Measurements from ENCODE around the gene SHC1.

The SHC1 gene

DNA sequence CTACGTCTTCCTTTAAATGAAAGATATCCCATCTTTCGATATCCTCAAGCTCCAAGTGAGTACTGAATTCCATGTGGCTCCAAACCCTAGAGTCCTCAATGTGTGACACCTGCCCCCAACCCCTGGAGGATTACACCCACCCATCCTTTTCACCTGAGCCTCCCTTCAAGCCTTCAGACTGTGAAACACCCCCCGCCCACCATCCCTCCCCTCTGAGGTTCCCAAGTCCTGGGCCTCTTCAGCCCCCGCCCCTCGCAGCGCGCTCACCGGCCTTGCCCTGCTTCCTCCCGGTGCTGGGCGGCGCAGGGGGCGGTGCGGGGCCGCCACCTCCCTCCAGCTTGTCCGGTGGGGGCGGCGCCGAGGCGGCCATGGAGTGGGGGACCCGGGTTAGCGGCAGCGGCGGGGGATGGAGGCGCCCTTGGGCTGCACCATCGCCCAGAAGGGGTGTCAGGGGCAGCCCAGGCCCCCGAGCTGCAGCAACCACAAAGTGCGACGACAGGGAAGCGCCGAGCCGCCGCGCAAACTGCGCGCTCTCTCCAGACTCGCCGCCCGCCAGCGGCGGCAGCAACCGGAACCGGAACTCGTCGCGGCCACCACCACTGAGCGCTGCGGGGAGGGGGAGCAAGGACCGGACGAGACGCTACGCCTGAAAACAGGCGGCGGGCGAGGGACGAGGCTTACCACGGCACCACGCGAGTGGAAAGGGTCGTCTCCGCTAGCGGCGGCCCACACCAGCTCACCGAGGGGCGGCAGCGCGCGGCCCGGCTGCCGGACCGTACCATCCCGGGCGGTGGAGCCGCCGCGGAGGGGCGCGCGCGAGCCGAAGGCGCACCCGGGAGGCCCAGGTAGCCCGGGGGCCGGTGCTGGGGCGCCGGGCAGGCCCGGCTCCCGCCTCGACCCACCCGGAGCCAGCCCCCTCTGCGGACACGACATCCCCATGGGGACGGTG, 9.1 kb downstream of the SHC1 start, which contains the start of gene PYGO2:
Gene PYGO2 (minus strand): TSS at position 576 of the 949 bp plus-strand sequence. CDS start 206 bp downstream, at position 370.
- Histone ChIP-seq H3K36me3 (ENCODE audit: control insufficient read depth, insufficient read depth, low read length) (peaks cover 19% of the 10 kb centered on the region), H3K4me1 (ENCODE audit: control insufficient read depth, insufficient read depth, low read length) (peaks cover 3% of the 10 kb centered on the region; the same call in 1 of the 2 replicates), H3K27ac (ENCODE audit: low read length) (no peak within 1 kb of the TSS), H3K9me3 (ENCODE audit: control insufficient read depth, insufficient read depth, low read length) (no peaks in the 10 kb centered on the region), H3K27me3 (ENCODE audit: control insufficient read depth, insufficient read depth, low read length) (no peaks in the 10 kb centered on the region), H3K4me3 (ENCODE audit: low read length) (peak within 1 kb of the TSS; percentile 81)
- WGBS (ENCODE audit: insufficient coverage, insufficient read length): no CpG with 5 or more reads among the region's 93 CpGs
- no peak for DNase-seq (ENCODE audit: low read depth, low spot score)

DNA sequence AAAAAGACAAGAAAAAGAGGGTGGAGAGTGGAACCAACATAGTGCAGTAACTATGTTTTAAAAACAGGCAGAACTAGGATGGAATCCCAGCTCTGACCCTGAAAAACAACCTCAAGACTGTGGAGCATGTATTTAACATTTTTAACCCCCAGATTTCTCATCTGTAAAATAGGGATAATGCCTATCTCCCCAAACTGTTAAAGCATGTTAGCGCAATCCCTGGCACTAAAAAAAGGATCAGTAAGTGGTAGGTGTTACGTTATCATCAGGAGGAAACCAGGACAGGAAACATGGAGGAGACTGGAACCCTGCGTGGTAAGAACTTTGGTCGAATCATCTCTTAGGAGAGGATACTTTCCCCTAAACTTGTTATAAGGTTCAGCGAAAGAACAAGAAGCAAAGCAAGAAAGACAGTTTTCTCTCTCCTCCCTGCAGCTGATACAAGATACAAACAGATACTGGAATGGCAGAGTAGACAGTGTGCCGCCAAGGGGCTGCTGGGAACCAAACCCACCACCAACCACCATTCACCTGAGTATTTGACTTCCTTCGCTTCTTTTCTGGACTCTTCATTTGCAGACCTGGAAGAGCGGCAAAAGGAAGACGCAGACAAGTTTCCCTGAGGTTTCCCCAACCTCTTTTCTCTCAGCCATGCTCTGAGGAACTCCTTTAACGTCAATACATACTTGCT, 10.0 kb downstream of the SHC1 start:
- H3K27ac ChIP-seq (ENCODE audit: low read length): no peak overlapping the region
- DNase-seq (ENCODE audit: low read depth, low spot score): no peak
- peaks cover 3% of the 10 kb centered on the region; the same call in 1 of the 2 replicates for H3K4me1 ChIP-seq (ENCODE audit: control insufficient read depth, insufficient read depth, low read length)
- peaks cover 17% of the 10 kb centered on the region for H3K36me3 ChIP-seq (ENCODE audit: control insufficient read depth, insufficient read depth, low read length)
- no peaks in the 10 kb centered on the region for H3K9me3 ChIP-seq (ENCODE audit: control insufficient read depth, insufficient read depth, low read length)
- H3K4me3 ChIP-seq (ENCODE audit: low read length): peak overlapping the region; percentile 81; the same call in 1 of the 2 replicates
- no peaks in the 10 kb centered on the region for H3K27me3 ChIP-seq (ENCODE audit: control insufficient read depth, insufficient read depth, low read length)
- no CpG with 5 or more reads among the region's 10 CpGs for WGBS (ENCODE audit: insufficient coverage, insufficient read length)

DNA sequence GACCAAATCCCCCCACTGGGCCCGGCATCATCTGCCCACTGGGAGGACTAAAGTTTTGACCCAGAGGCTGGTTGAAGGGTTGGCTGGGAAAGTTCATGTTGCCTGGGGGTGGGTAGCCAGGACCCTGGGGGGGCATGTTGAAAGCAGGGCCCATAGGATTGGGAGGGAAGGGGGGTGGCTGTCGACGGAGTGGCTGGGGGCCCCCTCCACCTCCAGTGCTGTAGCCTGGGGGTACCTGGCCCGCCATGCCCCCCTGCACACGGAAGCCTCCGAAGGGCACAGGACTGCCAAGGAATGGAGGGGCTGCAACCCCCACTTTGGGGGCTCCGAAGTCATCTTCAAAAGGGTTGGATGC, 11.1 kb downstream of the SHC1 start:
- H3K27me3 ChIP-seq (ENCODE audit: control insufficient read depth, insufficient read depth, low read length): no peaks in the 10 kb centered on the region
- no peaks in the 10 kb centered on the region for H3K9me3 ChIP-seq (ENCODE audit: control insufficient read depth, insufficient read depth, low read length)
- H3K4me3 ChIP-seq (ENCODE audit: low read length): no peak overlapping the region
- no CpG with 5 or more reads among the region's 7 CpGs for WGBS (ENCODE audit: insufficient coverage, insufficient read length)
- no peak for DNase-seq (ENCODE audit: low read depth, low spot score)
- H3K4me1 ChIP-seq (ENCODE audit: control insufficient read depth, insufficient read depth, low read length): peaks cover 7% of the 10 kb centered on the region
- H3K27ac ChIP-seq (ENCODE audit: low read length): no peak overlapping the region
- peaks cover 12% of the 10 kb centered on the region; the same call in 1 of the 2 replicates for H3K36me3 ChIP-seq (ENCODE audit: control insufficient read depth, insufficient read depth, low read length)

DNA sequence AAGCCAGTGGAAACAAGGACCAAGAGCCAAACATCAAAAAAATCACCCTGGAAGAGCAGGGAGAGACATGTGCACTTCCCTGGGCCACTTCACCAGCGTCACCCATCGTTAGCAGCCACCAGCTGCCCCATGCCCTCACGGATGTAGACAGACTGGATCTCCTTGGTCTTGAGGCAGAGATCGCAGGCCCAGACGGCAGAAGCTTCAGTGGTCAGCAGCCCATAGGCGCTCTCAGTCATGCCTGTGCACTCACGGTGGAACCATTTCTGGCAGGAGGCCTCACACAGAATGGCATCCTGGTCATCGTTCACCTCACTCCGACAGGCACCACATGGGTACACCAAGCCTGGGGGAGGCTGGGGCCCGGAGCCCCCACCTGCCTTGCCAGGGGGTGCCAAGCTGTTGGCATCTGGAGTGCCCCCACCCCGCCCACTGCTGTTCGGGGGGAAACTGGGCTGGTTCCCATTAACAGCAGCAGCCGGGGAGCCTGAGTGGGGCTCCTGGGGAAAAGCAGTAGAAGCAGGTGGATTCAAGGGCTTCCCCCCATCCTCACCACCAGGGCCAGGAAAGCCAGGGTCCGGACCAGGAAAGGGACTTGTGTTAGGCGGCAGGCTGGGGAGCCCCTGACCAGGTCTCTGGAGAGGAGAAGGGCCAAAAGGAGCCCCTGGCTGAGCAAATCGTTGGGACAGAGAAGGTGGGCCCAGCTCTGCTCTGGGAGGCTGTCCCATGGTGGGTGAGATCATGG, 11.7 kb downstream of the SHC1 start:
- no peaks in the 10 kb centered on the region for H3K27me3 ChIP-seq (ENCODE audit: control insufficient read depth, insufficient read depth, low read length)
- H3K27ac ChIP-seq (ENCODE audit: low read length): no peak overlapping the region
- peaks cover 12% of the 10 kb centered on the region; the same call in 1 of the 2 replicates for H3K36me3 ChIP-seq (ENCODE audit: control insufficient read depth, insufficient read depth, low read length)
- no peak overlapping the region for H3K4me3 ChIP-seq (ENCODE audit: low read length)
- no peak for DNase-seq (ENCODE audit: low read depth, low spot score)
- no CpG with 5 or more reads among the region's 16 CpGs for WGBS (ENCODE audit: insufficient coverage, insufficient read length)
- no peaks in the 10 kb centered on the region for H3K9me3 ChIP-seq (ENCODE audit: control insufficient read depth, insufficient read depth, low read length)
- H3K4me1 ChIP-seq (ENCODE audit: control insufficient read depth, insufficient read depth, low read length): peaks cover 7% of the 10 kb centered on the region

DNA sequence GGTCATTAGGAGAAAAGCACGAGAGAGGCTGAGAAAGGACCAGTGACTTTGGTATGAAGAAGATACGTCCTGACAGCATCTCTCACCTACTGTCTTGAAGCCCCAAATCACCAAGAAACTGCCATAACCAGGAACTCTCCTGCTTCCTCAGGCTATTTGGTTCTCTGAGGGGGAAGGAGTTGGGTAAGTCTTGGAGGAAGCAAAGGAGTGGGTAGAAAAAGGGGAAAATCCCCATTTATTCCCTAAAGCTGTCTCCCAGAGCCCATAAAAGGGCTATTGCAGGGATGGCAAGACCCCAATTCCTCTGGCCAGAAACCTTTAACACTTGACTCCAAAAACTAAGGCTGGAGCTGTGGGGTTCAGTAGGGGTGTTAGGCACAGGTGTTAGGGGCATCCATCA, 12.5 kb downstream of the SHC1 start:
- H3K9me3 ChIP-seq (ENCODE audit: control insufficient read depth, insufficient read depth, low read length): no peaks in the 10 kb centered on the region
- no peaks in the 10 kb centered on the region for H3K27me3 ChIP-seq (ENCODE audit: control insufficient read depth, insufficient read depth, low read length)
- H3K4me3 ChIP-seq (ENCODE audit: low read length): no peak overlapping the region
- 0 out of 2 replicates have a peak, but pooled peaks cover 9% of the 10 kb centered on the region for H3K36me3 ChIP-seq (ENCODE audit: control insufficient read depth, insufficient read depth, low read length)
- H3K4me1 ChIP-seq (ENCODE audit: control insufficient read depth, insufficient read depth, low read length): peaks cover 7% of the 10 kb centered on the region
- no CpG with 5 or more reads among the region's 2 CpGs for WGBS (ENCODE audit: insufficient coverage, insufficient read length)
- no peak overlapping the region for H3K27ac ChIP-seq (ENCODE audit: low read length)
- DNase-seq (ENCODE audit: low read depth, low spot score): no peak

DNA sequence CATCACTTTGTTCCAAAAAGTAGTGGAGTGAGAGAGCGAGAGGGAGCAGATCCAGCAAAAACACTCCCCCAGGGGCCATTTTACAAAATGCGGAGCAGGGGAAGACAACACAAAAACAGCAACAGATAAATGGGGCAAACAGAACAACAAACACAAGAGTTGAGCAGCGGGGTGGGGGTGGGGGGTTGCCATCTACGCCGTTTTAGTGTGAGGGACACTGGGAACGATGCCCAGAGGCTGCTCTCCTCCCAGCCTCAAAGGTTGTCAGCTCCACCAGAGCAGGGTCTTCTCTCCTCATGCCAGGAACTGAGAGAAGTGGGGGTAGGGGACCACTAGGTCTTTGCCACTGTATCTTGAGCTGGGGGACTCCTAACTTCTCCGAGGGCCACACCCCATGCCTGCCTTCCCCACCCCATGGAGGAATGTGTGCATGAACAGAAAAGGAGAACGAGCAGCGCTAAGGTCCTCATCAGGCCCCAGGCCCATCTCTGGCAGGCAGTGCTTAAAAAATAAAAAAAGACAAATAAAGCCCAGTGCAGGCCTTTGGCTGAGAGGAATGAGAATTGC, 13.4 kb downstream of the SHC1 start:
- Histone ChIP-seq H3K27me3 (ENCODE audit: control insufficient read depth, insufficient read depth, low read length) (no peaks in the 10 kb centered on the region), H3K4me3 (ENCODE audit: low read length) (no peak overlapping the region), H3K9me3 (ENCODE audit: control insufficient read depth, insufficient read depth, low read length) (no peaks in the 10 kb centered on the region), H3K36me3 (ENCODE audit: control insufficient read depth, insufficient read depth, low read length) (0 out of 2 replicates have a peak, but pooled peaks cover 6% of the 10 kb centered on the region), H3K4me1 (ENCODE audit: control insufficient read depth, insufficient read depth, low read length) (peaks cover 7% of the 10 kb centered on the region; the same call in 1 of the 2 replicates), H3K27ac (ENCODE audit: low read length) (no peak overlapping the region)
- no peak for DNase-seq (ENCODE audit: low read depth, low spot score)
- WGBS (ENCODE audit: insufficient coverage, insufficient read length): no CpG with 5 or more reads among the region's 9 CpGs

DNA sequence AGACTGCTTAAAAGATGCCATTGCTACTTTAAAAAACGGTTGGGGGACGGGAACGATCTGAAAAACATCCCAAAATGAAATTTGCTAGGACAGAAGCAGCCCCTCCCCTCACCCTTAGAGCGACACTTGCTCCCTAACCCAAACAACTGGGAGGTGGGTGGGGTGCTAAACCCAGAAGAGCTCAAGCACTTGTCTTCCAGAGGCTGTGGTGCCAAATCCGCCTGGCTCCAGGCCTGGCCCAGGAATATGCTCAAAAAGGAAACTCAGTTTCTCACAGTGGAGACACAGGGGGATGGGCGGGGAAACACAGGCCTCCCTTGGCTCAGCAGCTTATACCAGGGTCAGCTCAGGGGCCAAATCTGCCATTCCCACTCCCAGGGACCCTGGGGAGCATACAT, 14.0 kb downstream of the SHC1 start:
- no peak overlapping the region for H3K27ac ChIP-seq (ENCODE audit: low read length)

DNA sequence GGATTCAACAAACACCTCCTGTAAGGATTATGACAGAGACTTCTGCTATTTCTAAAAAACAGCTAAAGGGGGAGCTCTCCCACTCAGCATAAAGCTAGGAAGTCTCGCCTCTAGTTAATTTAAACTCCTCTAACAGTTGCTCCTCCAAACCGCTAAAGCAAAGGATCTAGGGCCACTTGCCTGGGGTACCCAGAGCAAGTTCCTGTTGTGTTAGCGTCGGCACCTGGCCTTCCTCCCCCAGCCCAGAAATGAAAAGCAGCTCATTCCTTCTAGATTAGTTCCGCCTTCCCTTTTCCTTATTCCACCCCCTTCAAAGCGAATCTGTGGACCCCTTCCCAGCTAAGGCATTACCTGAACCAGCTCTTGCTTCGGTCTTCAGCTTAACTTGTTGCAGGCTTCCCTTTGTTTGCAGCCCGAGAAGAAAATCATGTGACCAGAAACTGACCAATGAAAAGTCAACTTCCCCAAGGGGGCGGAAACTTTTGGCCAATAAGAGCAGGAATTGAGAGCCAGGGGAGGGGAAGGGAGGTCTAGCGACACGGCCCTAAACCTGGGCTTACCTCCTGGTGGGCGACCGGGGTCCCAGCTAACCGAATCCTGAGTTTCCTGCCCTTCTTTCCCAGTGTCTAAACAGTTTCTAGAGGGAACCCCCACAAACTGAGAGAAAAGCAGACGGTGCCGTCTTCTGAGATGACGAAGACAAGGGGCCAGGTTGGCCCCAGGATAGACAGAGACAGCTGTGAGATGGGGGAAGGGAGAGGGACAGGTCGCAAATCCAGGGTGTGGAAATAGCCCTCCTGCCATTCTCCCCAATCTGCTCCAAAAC, 14.6 kb downstream of the SHC1 start, which contains the start of gene PBXIP1:
Gene PBXIP1 (minus strand): TSS at position 382 of the 826 bp plus-strand sequence. CDS start 2,378 bp downstream, outside the sequence.
- DNase-seq (ENCODE audit: low read depth, low spot score): peak; percentile 97
- Histone ChIP-seq H3K4me3 (ENCODE audit: low read length) (peak within 1 kb of the TSS; percentile 47; the same call in 1 of the 2 replicates), H3K9me3 (ENCODE audit: control insufficient read depth, insufficient read depth, low read length) (no peaks in the 10 kb centered on the region), H3K36me3 (ENCODE audit: control insufficient read depth, insufficient read depth, low read length) (0 out of 2 replicates have a peak, but pooled peaks cover 6% of the 10 kb centered on the region), H3K27ac (ENCODE audit: low read length) (no peak within 1 kb of the TSS), H3K4me1 (ENCODE audit: control insufficient read depth, insufficient read depth, low read length) (peaks cover 7% of the 10 kb centered on the region; the same call in 1 of the 2 replicates), H3K27me3 (ENCODE audit: control insufficient read depth, insufficient read depth, low read length) (no peaks in the 10 kb centered on the region)
- no CpG with 5 or more reads among the region's 18 CpGs for WGBS (ENCODE audit: insufficient coverage, insufficient read length)

More for the DNA sequence above, 14.0 kb downstream of the SHC1 start:
- no peak for DNase-seq (ENCODE audit: low read depth, low spot score)
- peaks cover 7% of the 10 kb centered on the region; the same call in 1 of the 2 replicates for H3K4me1 ChIP-seq (ENCODE audit: control insufficient read depth, insufficient read depth, low read length)
- no peaks in the 10 kb centered on the region for H3K27me3 ChIP-seq (ENCODE audit: control insufficient read depth, insufficient read depth, low read length)
- 0 out of 2 replicates have a peak, but pooled peaks cover 6% of the 10 kb centered on the region for H3K36me3 ChIP-seq (ENCODE audit: control insufficient read depth, insufficient read depth, low read length)
- H3K9me3 ChIP-seq (ENCODE audit: control insufficient read depth, insufficient read depth, low read length): no peaks in the 10 kb centered on the region
- WGBS (ENCODE audit: insufficient coverage, insufficient read length): no CpG with 5 or more reads among the region's 6 CpGs
- H3K4me3 ChIP-seq (ENCODE audit: low read length): peak overlapping the region; percentile 26; the same call in 1 of the 2 replicates
